HG02870 (cell line): Measurements from ENCODE around the gene ST3GAL3.

Source experiments
- ATAC-seq: cut with Tn5 transposase; IDR thresholded peaks from one replicate; pipeline ENCODE4 v1.9.1; 2021; ENCODE audit warnings: mild to moderate bottlenecking, moderate library complexity; ENCODE audit not compliant: unreplicated experiment

Gene ST3GAL3

GRCh38 chr1:43844114-43844513 lies 136.8 kb downstream of the ST3GAL3 start:
- ATAC-seq = no peak

GRCh38 chr1:43847290-43847689 lies 140.0 kb downstream of the ST3GAL3 start:
- ATAC-seq = no peak

GRCh38 chr1:43847882-43848281 lies 140.5 kb downstream of the ST3GAL3 start:
- no peak for ATAC-seq

GRCh38 chr1:43849670-43850069 lies 142.3 kb downstream of the ST3GAL3 start:
- ATAC-seq = no peak

GRCh38 chr1:43850591-43851233 lies 143.4 kb downstream of the ST3GAL3 start:
- no peak for ATAC-seq

- ATAC-seq = no peak
Observed at GRCh38 chr1:43851561-43852338, 144.4 kb downstream of the ST3GAL3 start.

GRCh38 chr1:43853161-43853921 lies 146.0 kb downstream of the ST3GAL3 start:
- ATAC-seq = no peak

GRCh38 chr1:43854473-43854872 lies 147.1 kb downstream of the ST3GAL3 start:
- ATAC-seq = no peak

- ATAC-seq = no peak
Observed at GRCh38 chr1:43856188-43856587, 148.9 kb downstream of the ST3GAL3 start.

- no peak for ATAC-seq
Observed at GRCh38 chr1:43857163-43857562, 149.8 kb downstream of the ST3GAL3 start.

- ATAC-seq = no peak
Observed at GRCh38 chr1:43858324-43858723, 151.0 kb downstream of the ST3GAL3 start.

- ATAC-seq = no peak
Observed at GRCh38 chr1:43861337-43861736, 154.0 kb downstream of the ST3GAL3 start.

- ATAC-seq = no peak
Observed at GRCh38 chr1:43861988-43862735, 154.8 kb downstream of the ST3GAL3 start.

- ATAC-seq = no peak
Observed at GRCh38 chr1:43864111-43865045, 157.0 kb downstream of the ST3GAL3 start.

- no peak for ATAC-seq
Observed at GRCh38 chr1:43866201-43866600, 158.9 kb downstream of the ST3GAL3 start.

GRCh38 chr1:43867976-43868740 lies 160.8 kb downstream of the ST3GAL3 start:
- ATAC-seq = no peak

GRCh38 chr1:43868741-43869067 lies 161.4 kb downstream of the ST3GAL3 start:
- ATAC-seq = no peak

GRCh38 chr1:43870306-43870705 lies 163.0 kb downstream of the ST3GAL3 start:
- ATAC-seq = no peak

GRCh38 chr1:43871181-43871910 lies 164.0 kb downstream of the ST3GAL3 start:
- no peak for ATAC-seq
